ENCODE data around the gene SRL.
"Not testable (repeated sequence)": the region's sequence is repeated elsewhere in the genome, so short reads cannot be mapped to it uniquely, and the experiment has no call there.

The SRL gene

GRCh38 chr16:4220358-4220757, 21.5 kb downstream of the SRL start:
- DNase-seq = no peak

GRCh38 chr16:4218202-4218601, 23.7 kb downstream of the SRL start:
- no peak for DNase-seq

GRCh38 chr16:4217204-4218131, 24.4 kb downstream of the SRL start:
- DNase-seq = no peak

GRCh38 chr16:4216596-4216995, 25.3 kb downstream of the SRL start:
- DNase-seq = no peak

- DNase-seq = no peak
Observed at GRCh38 chr16:4215106-4215505, 26.8 kb downstream of the SRL start.

- DNase-seq = no peak
Observed at GRCh38 chr16:4214215-4214621, 27.7 kb downstream of the SRL start.

GRCh38 chr16:4213737-4214136, 28.1 kb downstream of the SRL start:
- no peak for DNase-seq

- DNase-seq = no peak
Observed at GRCh38 chr16:4212934-4213296, 29.0 kb downstream of the SRL start.

GRCh38 chr16:4212211-4212933, 29.5 kb downstream of the SRL start:
- no peak for DNase-seq

GRCh38 chr16:4211445-4212210, 30.3 kb downstream of the SRL start:
- DNase-seq = not testable (repeated sequence)

- DNase-seq = no peak
Observed at GRCh38 chr16:4209666-4210065, 32.2 kb downstream of the SRL start.

GRCh38 chr16:4208341-4208751, 33.5 kb downstream of the SRL start:
- no peak for DNase-seq

- no peak for DNase-seq
Observed at GRCh38 chr16:4207683-4208340, 34.1 kb downstream of the SRL start.

GRCh38 chr16:4207229-4207628, 34.7 kb downstream of the SRL start:
- DNase-seq = no peak

GRCh38 chr16:4206680-4207079, 35.2 kb downstream of the SRL start:
- DNase-seq = no peak

GRCh38 chr16:4205971-4206370, 35.9 kb downstream of the SRL start:
- no peak for DNase-seq

GRCh38 chr16:4204521-4204920, 37.4 kb downstream of the SRL start:
- DNase-seq = no peak

GRCh38 chr16:4203748-4204147, 38.1 kb downstream of the SRL start:
- DNase-seq = no peak

GRCh38 chr16:4202615-4203345, 39.1 kb downstream of the SRL start:
- no peak for DNase-seq

- no peak for DNase-seq
Observed at GRCh38 chr16:4200781-4201137, 41.1 kb downstream of the SRL start.

GRCh38 chr16:4200000-4200780, 41.7 kb downstream of the SRL start:
- DNase-seq = peak; percentile 57
